ENCODE measurements around the gene MBOAT7.
"Not testable (repeated sequence)": the region's sequence is repeated elsewhere in the genome, so short reads cannot be mapped to it uniquely, and the experiment has no call there.

Gene MBOAT7

DNA sequence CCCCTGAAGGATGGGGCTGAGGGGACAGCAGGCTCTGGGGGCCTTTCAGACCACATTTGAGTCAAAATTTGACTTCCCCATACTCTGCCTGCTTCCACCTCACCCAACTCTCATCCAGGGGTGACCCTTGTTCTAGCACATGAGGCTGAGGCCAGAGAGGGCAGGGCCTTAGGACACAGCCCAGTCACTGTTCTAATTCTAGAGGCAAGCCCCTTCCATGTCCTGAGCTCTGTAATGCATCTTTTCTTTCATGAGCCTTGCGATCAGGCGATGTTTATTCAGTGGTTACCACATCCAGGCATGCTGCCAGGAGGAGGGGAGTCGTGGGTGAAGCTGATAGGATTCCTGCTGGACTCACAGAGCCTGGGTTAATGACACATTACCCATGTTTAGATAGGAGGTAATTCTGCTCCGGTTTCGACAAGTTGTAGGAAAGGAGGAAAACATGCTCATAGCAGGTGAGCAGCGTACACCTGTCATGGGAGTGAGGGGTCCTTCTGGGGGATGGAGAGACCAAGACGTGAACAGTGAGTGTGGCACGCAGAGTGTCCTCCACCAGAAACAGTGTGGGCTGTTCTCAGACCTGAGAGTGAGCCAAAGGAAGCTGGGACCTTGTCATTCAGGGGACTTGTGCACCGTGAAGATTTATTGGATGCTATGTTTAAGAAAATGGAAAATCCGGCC lies 20.6 kb upstream of the MBOAT7 start:
- no peak for DNase-seq (ENCODE audit: low read depth in 1 of 2, low spot score in 1 of 2)

DNA sequence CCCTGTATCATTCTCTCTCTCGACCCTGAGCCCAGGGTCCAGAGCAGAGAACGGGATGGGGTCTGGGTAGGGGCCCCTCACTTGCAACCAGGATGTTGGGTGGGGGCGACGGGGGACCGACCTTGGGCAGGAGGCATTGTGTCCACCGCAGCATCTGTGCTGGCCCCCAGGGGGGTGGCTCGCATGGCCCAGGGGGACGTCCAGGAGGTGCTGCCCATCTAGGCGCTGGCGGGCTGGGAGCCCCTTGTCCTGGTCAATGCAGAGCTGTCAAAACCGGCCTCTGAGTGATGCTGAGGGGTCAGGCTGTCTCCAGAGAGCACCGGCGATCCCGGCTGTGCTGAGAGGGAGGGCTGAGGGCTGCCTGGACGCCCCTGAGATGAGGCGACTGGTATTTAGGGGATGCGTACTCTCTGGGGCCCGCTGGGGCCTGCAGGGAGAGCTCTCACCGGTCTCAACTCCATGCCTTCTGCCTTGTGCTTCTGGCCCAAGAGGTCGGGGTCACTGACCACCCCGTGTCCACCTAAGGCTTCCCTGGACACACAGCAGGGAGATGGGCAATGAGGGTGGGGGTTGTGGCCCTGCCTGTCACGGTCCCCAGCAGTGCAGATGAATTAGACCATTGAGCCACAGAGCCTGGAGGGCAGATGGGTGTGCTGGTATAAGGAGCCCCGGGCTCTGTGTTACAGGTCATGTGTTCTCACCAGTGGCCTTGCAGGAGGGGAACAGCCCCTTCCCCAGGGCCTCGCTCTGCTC lies 19.9 kb upstream of the MBOAT7 start:
- no peak for DNase-seq (ENCODE audit: low read depth in 1 of 2, low spot score in 1 of 2)

DNA sequence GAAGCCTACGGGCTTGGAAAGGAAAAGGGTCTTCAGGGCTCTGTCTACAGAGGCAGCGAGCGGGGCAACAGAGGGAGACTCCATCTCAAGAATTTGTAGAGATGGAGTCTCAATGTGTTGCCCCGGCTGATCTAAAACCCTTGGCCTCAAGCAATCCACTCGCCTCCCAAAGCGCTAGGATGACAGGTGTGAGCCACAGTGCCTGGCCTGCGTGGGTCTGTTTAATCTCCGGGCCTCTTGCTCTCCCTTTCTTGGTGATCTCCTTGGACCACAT lies 19.3 kb upstream of the MBOAT7 start:
- no peak for DNase-seq (ENCODE audit: low read depth in 1 of 2, low spot score in 1 of 2)

DNA sequence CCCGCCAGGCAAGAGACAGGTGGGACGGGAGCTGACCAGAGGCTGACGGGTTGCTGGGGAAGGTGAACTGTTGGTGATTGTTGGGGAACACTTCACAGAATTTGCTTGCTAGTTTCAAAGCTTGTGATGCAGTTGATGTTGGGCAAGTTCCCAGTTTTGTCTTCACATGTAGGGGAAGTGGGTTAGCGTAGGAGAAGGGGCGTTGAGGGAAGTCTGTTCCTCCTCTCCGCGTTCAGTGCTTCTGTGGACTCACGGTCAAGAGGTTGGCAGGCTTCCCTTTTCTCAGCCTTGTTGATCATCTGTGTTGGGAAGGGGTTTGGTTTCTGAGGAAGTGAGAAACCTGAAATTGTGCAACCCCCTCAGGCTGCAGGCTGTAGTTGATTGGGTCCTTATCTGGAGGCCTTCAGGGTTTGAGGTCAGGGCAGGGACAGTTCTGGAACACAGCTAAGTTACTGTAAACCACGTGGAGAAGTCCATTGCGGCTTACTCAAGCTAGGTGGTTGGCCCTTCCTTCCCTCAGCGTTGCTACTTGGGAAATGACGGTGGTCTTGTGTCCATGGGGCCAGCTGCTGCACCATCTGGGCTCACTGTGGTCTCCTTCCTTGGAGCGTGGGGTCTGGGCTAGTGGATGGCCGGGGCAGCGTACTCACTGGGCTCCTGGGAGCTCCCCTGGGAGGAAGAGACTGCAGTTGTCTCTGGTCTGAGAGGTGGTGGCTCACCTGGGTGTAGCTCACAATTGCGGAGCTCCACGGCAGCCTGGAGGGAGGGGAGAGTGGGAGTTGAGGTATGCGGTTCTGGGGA lies 18.8 kb upstream of the MBOAT7 start:
- DNase-seq (ENCODE audit: low read depth in 1 of 2, low spot score in 1 of 2): no peak

DNA sequence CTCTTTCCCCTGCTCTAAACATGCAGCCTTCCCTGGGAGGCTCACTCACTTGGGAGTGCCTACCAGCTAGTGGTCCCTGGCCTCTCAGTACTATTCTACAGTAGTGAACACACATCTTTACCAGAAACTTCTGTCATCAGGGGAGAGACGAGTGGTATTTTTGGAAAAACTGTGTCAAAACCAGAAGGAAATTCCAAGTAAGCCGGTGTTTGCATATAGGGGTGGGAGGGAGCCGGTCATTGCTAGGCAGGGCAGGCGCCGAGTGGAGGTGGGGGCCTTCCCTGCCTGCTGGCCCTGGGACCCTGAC lies 18.2 kb upstream of the MBOAT7 start:
- no peak for DNase-seq (ENCODE audit: low read depth in 1 of 2, low spot score in 1 of 2)

DNA sequence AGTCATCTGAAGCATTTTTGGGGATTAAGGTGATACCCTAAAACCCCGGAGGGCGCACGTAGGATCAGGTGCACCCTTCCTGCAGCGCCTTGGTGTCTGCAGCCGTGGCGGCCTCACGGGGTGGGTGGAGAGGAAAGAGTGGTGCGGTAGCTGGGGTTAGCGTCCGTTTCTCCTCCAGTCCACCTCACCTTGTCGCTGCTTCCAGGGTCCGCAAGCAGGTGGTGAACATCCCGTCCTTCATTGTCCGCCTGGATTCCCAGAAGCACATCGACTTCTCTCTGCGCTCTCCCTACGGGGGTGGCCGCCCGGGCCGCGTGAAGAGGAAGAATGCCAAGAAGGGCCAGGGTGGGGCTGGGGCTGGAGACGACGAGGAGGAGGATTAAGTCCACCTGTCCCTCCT lies 17.8 kb upstream of the MBOAT7 start:
- not testable (repeated sequence) for DNase-seq (ENCODE audit: low read depth in 1 of 2, low spot score in 1 of 2)

DNA sequence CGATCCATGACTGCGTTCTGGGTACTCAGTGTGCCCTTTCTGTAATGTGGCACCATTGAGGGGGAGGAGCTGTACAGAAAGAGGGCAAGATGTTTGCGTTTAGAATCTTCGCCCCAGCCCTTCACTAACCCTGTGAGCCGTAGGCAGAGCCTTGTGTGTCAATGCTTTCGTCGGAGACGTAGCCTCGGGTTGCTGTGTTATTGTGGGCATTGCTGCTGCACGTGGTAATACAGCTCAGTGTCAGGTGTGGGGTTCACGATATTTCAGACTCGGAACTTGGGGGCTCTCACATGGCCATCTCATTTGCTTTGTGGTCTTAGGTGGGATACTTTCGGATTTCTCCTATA lies 17.4 kb upstream of the MBOAT7 start:
- DNase-seq (ENCODE audit: low read depth in 1 of 2, low spot score in 1 of 2): no peak

DNA sequence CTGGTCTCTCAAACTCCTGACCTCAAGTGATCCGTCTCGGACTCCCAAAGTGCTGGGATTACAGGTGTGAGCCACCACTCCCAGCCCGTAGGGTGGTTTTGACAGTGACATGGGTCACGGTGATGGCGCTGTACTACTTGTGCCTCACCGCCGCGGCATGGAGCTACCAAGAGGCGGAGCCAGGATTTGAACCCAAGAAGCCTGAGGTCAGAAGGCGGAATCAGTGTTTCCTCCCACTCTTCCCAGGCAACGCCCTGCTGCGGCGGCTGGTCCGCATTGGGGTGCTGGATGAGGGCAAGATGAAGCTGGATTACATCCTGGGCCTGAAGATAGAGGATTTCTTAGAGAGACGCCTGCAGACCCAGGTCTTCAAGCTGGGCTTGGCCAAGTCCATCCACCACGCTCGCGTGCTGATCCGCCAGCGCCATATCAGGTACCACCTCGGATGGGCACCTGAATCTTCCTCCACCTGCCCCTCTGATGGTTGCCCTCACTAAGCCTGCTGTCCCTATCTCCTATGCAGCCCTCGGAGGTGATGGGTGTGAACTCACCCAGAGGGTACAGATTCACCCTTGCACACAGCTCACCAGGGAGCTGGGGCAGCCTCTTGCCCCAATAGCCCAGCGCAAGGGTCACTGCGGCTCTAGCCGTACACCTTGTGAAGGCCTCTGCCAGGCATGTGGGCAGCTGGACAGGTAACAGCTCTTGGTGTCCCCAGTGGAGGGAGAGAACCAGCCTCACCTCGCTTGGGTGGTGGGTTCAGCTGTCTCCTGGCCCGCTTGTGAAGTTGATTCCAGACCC lies 16.9 kb upstream of the MBOAT7 start:
- DNase-seq (ENCODE audit: low read depth in 1 of 2, low spot score in 1 of 2): no peak

DNA sequence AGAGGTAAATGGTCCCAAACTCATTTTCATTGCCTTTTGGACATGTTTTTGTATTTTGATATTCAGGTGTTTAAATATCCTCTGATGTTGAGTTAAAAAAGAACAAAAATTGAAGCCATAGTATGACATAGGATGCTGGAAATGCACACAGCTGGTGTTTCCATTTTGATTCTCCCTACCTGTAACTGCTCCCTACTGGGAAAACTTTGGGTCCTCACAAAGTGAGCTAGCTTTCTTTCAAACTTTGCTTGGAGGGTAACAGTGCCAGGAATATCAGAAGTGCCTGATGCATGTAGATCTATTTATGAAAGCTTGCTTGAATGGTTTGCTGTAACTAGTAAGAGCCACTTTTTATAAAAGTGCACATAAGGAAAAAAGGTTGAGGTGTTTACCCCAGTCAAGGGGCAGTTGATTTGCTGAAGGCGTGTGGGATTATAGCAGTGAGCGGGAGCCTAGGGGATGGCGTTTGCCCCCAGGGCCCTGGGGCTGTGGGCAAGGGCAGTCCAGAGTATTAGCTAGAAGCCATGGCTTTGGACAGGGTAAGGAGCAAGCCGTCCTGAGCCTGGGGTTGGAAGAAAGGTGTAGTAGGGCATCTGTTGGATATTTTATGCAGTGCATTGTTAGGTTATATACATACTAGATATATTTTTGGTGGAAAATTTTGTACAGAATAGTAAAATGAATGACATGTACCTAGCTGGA lies 15.5 kb upstream of the MBOAT7 start:
- DNase-seq (ENCODE audit: low read depth in 1 of 2, low spot score in 1 of 2): no peak

DNA sequence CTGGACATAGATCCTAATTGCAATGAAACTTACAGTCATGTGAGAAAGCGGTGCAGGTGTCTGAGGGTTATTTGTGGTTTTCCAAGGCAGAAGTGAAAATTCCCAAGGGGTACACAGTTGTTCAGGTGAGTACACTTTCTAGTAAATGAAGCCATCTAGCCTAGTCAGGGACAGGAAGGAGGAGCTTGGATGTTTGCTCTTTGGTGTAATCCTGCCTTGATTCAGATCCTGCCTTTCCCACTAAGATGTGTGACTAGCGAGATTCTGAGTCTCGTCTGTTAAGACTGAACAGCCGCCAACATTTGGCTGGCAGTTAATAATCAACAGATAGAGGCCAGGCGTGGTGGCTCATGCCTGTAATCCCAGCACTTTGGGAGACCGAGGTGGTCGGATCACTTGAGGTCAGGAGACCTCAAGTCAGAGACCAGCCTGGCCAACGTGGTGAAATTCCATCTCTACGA lies 13.8 kb upstream of the MBOAT7 start:
- no peak for DNase-seq (ENCODE audit: low read depth in 1 of 2, low spot score in 1 of 2)

DNA sequence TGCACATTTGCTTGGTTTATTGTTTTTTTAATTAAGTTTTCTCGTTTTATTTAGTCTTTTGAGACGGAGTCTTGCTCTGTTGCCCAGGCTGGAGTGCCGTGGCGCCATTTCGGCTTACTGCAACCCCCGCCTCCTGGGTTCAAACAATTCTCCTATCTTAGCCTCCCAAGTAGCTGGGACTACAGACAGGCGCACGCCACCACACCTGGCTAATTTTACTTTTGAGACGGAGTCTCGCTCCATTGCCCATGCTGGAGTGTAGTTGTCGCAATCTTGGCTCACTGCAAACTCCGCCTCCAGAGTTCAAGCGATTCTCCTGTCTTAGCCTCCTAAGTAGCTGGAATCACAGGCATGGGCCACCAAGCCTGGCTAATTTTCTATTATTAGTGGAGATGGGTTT lies 12.6 kb upstream of the MBOAT7 start:
- DNase-seq (ENCODE audit: low read depth in 1 of 2, low spot score in 1 of 2): no peak

DNA sequence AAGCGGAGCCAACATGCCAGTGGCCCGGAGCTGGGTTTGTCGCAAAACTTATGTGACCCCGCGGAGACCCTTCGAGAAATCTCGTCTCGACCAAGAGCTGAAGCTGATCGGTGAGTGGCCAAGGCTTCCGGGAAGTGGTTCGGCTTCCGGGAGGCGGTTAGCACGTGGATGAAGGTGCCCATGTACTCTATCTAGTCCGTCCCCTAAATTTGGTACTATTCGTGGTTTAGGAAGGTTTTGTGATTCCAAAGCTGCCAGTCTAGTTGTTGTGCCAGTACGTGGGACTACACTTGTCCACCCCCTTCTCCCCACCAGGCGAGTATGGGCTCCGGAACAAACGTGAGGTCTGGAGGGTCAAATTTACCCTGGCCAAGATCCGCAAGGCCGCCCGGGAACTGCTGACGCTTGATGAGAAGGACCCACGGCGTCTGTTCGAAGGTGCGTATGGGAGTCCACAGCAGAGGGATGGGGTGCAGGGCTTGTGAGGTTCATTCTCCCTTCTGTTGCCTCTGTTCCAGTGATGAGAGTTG lies 11.9 kb upstream of the MBOAT7 start:
- no peak for DNase-seq (ENCODE audit: low read depth in 1 of 2, low spot score in 1 of 2)

DNA sequence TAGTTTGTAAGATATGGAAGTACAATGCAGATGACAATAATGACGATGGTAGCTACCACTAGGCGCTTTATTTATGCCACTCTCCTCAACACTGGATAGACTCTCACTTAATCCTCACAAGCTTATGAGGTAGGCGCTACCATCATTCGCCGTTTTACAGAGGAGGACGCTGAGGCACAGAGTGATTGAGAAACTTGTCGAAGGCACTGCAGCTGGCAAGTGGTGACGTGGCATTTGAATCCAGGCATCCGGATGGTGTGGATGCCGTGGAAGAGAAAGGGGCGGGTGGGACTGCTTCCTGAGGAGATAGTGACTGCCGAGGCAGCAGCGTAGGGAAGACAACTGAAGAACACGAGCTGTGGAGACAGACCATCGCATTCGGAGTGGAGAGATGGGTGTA lies 10.0 kb upstream of the MBOAT7 start:
- DNase-seq (ENCODE audit: low read depth in 1 of 2, low spot score in 1 of 2): no peak

DNA sequence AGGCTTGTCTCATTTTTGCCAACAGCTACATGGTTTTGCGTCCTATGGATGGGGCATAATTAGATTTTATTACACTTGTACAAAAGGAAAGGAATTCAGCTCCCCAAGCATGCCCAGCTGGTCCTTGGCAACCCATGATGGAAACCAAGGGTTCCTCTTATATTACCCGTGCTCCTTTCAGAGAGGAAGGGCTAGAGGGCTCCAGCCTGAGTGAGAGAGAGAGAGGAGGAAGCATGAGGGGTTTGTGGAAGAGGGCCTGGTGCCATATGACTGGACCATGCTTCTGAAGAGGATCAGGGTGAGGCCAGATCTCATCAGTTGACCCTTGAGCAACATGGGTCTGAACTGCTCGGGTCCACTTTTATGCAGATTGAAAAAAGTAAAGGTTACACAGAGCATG lies 7.7 kb upstream of the MBOAT7 start:
- DNase-seq (ENCODE audit: low read depth in 1 of 2, low spot score in 1 of 2): no peak

DNA sequence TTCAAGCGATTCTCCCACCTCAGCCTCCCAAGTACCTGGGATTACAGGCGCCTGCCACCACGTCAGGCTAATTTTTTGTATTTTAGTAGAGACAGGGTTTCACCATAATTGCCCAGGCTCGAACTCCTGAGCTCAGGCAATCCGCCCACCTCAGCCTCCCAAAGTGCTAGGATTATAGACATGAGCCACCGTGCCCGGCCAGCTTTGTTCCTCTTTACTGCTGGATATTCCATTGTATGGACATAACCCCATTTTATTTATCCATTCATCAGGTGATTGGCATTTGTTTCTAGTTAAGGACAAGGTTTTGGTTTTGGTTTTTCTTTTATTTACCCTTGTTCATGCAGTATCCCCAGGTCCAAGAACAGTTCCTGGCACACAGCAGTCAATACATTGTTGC lies 7.2 kb upstream of the MBOAT7 start:
- DNase-seq (ENCODE audit: low read depth in 1 of 2, low spot score in 1 of 2): no peak

DNA sequence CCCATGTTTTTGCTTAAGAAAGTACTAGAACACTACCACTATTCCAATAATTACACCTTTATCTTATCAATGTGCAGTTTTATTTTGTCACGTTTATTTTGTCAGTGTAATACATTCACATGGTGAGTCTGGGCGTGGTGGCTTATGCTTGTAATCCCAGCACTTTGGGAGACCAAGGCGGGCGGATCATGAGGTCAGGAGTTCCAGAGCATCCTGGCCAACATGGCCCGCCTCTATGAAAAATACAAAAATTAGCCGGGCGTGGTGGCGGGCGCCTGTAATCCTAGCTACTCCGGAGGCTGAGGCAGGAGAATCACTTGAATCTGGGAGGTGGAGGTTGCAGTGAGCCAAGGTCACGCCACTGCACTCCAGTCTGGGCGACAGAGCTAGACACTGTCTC lies 5.1 kb upstream of the MBOAT7 start:
- DNase-seq (ENCODE audit: low read depth in 1 of 2, low spot score in 1 of 2): not testable (repeated sequence)

DNA sequence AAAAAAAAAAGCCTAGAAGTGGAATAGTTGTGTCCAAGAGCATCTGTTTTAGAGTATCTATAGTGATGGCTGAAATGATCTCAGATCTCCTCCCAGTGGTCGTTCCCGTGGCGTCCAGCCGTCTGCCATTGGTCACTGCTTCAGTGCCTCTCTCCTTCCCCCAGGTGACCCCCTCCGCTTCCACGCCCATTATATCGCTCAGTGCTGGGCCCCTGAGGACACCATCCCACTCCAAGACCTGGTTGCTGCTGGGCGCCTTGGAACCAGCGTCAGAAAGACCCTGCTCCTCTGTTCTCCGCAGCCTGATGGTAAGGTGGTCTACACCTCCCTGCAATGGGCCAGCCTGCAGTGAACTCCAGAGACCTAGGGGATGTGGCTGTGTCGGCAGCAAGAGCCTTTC lies 3.6 kb upstream of the MBOAT7 start:
- DNase-seq (ENCODE audit: low read depth in 1 of 2, low spot score in 1 of 2): no peak

DNA sequence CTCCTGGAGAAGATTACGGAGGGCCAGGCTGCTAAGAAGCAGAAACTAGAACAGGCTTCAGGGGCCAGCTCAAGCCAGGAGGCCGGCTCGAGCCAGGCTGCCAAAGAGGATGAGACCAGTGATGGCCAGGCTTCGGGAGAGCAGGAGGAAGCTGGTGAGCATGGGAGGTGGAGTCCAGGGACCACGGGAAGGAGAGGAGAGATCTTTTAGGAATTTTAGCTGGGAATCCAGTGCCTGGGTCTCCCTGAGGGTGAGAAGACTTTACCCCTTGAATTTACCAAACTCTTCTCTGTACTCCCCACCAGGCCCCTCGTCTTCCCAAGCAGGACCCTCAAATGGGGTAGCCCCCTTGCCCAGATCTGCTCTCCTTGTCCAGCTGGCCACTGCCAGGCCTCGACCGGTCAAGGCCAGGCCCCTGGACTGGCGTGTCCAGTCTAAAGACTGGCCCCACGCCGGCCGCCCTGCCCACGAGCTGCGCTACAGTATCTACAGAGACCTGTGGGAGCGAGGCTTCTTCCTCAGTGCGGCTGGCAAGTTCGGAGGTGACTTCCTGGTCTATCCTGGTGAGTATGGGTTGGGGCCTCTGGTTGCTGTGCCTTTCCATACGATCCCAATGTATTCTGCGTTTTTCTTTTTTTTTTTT lies 2.6 kb upstream of the MBOAT7 start:
- DNase-seq (ENCODE audit: low read depth in 1 of 2, low spot score in 1 of 2): no peak

DNA sequence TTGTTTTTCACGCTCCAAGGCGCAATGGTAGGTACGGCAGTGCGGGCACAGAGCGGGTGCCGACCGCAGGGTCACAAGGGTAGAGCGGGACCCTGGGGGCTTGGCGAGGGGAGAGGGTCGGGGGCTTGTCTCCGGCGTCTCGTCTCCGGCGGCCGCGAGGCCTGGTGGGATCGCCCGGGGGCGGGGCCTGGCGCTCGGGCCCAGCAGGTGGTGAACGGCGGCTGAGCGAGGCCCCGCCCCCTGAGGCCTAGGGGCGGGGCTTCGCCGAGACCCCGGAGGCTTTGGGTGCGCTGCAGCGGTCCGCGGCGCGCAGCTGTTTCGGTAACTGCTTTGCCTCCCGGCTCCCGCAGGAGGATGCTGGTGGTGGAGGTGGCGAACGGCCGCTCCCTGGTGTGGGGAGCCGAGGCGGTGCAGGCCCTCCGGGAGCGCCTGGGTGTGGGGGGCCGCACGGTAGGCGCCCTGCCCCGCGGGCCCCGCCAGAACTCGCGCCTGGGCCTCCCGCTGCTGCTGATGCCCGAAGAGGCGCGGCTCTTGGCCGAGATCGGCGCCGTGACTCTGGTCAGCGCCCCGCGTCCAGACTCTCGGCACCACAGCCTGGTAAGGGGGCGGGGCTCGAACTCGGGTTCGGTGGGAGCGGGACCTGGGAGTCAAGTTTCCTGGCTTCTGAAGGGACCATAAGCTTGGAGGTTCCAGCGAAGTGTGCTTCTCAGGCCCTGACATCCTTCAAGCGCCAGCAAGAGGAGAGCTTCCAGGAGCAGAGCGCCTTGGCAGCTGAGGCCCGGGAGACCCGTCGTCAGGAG lies 1.8 kb upstream of the MBOAT7 start, which contains the start of gene TSEN34:
TSEN34 (plus strand) TSS at position 298 of the 800 bp plus-strand sequence; CDS start at position 355, 57 bp downstream.
- DNase-seq (ENCODE audit: low read depth in 1 of 2, low spot score in 1 of 2): peak; percentile 81 to 85

Data from stimulated activated CD4-positive, alpha-beta T cell treated with anti-CD3 and anti-CD28 coated beads, Interleukin-15, amount 100 ng/mL, for 1 hour (primary cell).